Astrocyte (in vitro differentiated cells and primary cell): Measurements from ENCODE around the gene CLOCK.

Experiments used
- EZH2 ChIP-seq: IDR thresholded peaks from 2 replicates; pipeline ENCODE4 v1.6.1; 2012; ENCODE audit warnings: mild to moderate bottlenecking, low read length, inconsistent platforms; ENCODE audit not compliant: insufficient read depth
- TF ChIP-seq, protein P1 (sequence below): IDR thresholded peaks from 2 replicates; pipeline ENCODE4 v1.5.1; 2011; ENCODE audit warnings: low read depth, mild to moderate bottlenecking, inconsistent platforms, low read length, moderate library complexity; ENCODE audit not compliant: insufficient read depth

DNA sequence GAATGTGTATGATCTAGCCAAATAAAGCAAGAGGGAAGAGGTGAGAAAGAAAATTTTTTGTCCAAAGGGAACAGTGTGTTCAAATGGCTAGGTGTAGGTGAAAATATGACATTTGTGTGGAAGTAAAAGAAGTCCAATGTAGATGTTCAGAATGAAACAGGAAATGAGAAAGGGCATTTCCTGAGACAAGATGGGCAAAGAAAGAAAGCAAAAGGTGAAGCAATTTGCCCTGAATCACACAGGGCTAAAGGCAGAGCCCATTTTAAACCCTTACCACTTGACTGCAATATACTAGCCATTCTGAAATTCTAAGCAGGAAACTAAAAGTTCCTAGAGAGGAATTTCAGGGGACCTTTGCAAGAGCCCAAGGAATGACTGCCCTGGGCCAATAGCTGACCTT lies 36.0 kb downstream of the CLOCK start:
- TF ChIP-seq, protein P1, sequence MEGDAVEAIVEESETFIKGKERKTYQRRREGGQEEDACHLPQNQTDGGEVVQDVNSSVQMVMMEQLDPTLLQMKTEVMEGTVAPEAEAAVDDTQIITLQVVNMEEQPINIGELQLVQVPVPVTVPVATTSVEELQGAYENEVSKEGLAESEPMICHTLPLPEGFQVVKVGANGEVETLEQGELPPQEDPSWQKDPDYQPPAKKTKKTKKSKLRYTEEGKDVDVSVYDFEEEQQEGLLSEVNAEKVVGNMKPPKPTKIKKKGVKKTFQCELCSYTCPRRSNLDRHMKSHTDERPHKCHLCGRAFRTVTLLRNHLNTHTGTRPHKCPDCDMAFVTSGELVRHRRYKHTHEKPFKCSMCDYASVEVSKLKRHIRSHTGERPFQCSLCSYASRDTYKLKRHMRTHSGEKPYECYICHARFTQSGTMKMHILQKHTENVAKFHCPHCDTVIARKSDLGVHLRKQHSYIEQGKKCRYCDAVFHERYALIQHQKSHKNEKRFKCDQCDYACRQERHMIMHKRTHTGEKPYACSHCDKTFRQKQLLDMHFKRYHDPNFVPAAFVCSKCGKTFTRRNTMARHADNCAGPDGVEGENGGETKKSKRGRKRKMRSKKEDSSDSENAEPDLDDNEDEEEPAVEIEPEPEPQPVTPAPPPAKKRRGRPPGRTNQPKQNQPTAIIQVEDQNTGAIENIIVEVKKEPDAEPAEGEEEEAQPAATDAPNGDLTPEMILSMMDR = no peak
- TF ChIP-seq EZH2 = no peak
